DOHH2 (cell line): ENCODE measurements around the gene CDKL5.

Experiments
- EZH2phosphoT487 ChIP-seq: fragments of 200-600 bp; sonication (generic); IDR thresholded peaks from 2 replicates; pipeline ENCODE4 v1.6.1; 2017; ENCODE audit warnings: borderline replicate concordance, mild to moderate bottlenecking, antibody characterized with exemption, low read length, moderate library complexity, mixed read lengths
- TF ChIP-seq, protein P1 (sequence below): fragments of 200-600 bp; sonication (generic); IDR thresholded peaks from one replicate; pipeline ENCODE4 v1.5.1; 2014; ENCODE audit warnings: antibody characterized with exemption, mild to moderate bottlenecking, low read depth, low read length; ENCODE audit not compliant: poor library complexity, severe bottlenecking

DNA sequence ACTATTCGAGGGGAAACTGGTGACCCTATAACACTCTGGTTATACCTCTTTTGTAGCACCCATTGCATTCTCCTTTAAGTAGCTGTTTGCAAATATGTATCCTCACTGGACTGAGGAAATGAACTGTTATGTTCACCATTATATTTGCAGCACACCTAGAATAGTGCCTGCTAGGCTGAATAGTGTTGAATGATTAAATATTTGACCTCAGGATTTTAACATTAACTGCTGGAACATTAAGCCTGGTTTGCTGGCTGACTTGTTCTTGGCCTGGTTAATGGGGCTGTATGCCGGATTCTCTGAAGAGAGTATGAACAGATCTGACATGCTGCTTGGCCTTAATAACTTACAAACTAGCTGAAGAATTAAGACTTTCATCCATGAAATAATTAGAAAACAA, 166.4 kb downstream of the CDKL5 start:
- TF ChIP-seq, protein P1, sequence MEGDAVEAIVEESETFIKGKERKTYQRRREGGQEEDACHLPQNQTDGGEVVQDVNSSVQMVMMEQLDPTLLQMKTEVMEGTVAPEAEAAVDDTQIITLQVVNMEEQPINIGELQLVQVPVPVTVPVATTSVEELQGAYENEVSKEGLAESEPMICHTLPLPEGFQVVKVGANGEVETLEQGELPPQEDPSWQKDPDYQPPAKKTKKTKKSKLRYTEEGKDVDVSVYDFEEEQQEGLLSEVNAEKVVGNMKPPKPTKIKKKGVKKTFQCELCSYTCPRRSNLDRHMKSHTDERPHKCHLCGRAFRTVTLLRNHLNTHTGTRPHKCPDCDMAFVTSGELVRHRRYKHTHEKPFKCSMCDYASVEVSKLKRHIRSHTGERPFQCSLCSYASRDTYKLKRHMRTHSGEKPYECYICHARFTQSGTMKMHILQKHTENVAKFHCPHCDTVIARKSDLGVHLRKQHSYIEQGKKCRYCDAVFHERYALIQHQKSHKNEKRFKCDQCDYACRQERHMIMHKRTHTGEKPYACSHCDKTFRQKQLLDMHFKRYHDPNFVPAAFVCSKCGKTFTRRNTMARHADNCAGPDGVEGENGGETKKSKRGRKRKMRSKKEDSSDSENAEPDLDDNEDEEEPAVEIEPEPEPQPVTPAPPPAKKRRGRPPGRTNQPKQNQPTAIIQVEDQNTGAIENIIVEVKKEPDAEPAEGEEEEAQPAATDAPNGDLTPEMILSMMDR, result no peak
- TF ChIP-seq EZH2phosphoT487, result no peak
